ENCODE data around the gene PRUNE2.

PRUNE2 gene

GRCh38 chr9:76562511-76562911 is 343.4 kb downstream of the PRUNE2 start:
- H3K4me3 ChIP-seq (replicated peaks; ENCODE audit: insufficient read depth, low read length), result no peak overlapping the region
- TF ChIP-seq CTCF (IDR thresholded peaks at IDR 0.05; ENCODE audit: insufficient read depth, low read length) (no peak), REST (IDR thresholded peaks at IDR 0.05; ENCODE audit: insufficient replicate concordance, low read depth) (no peak), GABPA (IDR thresholded peaks at IDR 0.05; ENCODE audit: low read depth) (no peak), SPI1 (IDR thresholded peaks at IDR 0.05; ENCODE audit: borderline replicate concordance, low read depth) (no peak), POLR2AphosphoS5 (IDR thresholded peaks at IDR 0.05; ENCODE audit: low read depth) (no peak)
- DNase-seq (ENCODE audit: low read depth in 1 of 2, low spot score in 1 of 2), result peak in 1 of 2 experiments; percentile 72
- H3K27me3 ChIP-seq (ENCODE audit: insufficient read depth, poor library complexity, severe bottlenecking), result no peaks in the 10 kb centered on the region
- peak overlapping the region; percentile 25 for H3K27ac ChIP-seq (replicated peaks)

- peak overlapping the region; percentile 10; the same call in 1 of the 2 replicates for H3K27ac ChIP-seq (replicated peaks)
- H3K4me3 ChIP-seq (replicated peaks; ENCODE audit: insufficient read depth, low read length), result no peak overlapping the region
Observed at GRCh38 chr9:76561900-76562299, 344.0 kb downstream of the PRUNE2 start.

More at GRCh38 chr9:76561900-76562299, 344.0 kb downstream of the PRUNE2 start:
- no peak for DNase-seq (ENCODE audit: low read depth in 1 of 2, low spot score in 1 of 2)
- H3K27me3 ChIP-seq (ENCODE audit: insufficient read depth, poor library complexity, severe bottlenecking), result no peaks in the 10 kb centered on the region
- TF ChIP-seq REST (IDR thresholded peaks at IDR 0.05; ENCODE audit: insufficient replicate concordance, low read depth), result no peak
- TF ChIP-seq CTCF (IDR thresholded peaks at IDR 0.05; ENCODE audit: insufficient read depth, low read length), result no peak
- no peak for TF ChIP-seq POLR2AphosphoS5 (IDR thresholded peaks at IDR 0.05; ENCODE audit: low read depth)
- no peak for TF ChIP-seq GABPA (IDR thresholded peaks at IDR 0.05; ENCODE audit: low read depth)
- no peak for TF ChIP-seq SPI1 (IDR thresholded peaks at IDR 0.05; ENCODE audit: borderline replicate concordance, low read depth)

All from HL-60 (cell line).